GM19035 (cell line): ENCODE measurements around the gene TANK.
"Not testable (repeated sequence)": the region's sequence is repeated elsewhere in the genome, so short reads cannot be mapped to it uniquely, and the experiment has no call there.

Source experiments
- ATAC-seq: cut with Tn5 transposase; IDR thresholded peaks from one replicate; pipeline ENCODE4 v1.9.1; 2021; ENCODE audit not compliant: unreplicated experiment

TANK gene

DNA sequence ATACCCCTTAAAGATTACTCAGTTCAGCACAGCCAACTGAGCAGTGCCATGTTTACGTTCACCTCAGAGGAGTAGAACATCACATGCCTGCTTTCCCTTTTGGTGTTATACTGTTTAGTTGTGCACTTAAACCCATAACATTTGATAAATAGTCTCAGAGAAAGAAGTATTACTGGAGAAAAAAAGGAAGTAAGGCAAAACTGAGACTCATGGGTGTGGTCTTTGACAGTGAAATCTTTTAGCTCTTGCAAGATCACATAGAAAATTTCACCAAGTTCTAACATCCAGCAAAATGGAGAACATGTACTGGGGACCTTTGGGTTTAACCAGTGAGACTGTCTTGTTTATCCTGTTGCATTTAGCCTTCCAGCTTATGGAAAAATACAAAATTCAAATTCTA lies 5.6 kb downstream of the TANK start:
- no peak for ATAC-seq

DNA sequence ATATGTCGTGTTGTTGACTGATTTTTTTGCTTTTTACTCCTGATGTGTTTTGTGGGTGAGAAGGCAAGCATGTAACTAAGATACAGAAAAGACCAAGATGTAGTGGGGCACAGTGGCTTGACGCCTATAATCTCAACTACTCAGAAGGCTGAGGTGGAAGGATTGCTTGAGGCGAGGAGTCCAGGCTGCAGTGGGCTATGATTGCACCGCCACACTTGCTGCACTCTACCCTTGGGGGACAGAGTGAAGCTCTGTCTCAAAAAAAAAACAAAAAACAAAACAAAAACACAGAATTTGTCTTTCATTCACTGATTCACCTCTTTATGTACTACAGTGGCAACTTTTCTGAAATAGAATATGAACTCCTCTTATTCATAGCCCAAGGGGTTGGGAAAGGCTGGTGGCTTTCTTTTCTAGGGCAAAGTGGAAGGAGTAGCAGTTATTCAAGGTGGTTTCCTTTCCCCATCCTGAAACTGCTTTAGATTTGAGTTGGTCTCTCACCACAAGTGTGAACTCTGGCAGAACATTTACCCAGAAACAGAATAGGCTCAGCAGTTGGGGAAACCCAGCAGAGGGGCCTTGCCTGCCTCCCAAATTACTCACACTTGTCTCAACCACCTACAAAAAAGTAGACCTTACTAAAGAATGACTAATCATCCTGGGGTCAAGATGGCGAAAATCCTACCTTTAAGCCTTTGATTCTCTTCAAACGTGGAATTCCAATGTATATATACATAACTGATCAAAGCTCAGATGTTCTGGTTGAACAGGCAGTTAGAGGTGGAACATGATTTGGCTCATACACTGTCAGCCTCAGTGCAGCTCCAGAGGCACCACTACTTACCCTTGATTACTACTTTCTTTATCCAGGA lies 6.5 kb downstream of the TANK start:
- peak; percentile 75 for ATAC-seq

DNA sequence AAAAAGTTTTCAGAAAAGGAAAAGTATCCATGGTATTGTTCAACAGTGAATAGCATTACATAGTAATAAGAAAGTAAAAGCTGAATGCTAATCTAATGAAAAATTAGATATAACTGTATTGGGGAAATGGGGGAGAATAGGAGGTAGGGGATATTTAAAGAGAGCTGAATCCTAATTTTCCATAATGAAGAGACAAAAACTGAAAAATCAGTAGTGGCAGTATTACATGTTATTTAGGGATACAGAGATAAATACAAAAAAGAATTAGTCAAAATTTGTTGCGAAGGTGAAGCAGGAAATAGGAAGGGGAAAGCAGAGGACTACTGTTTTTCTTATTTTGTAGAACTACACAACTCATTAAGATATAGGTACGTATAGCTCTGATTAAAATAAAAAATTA lies 9.1 kb downstream of the TANK start:
- ATAC-seq: no peak

- ATAC-seq: no peak
These were observed 10.1 kb downstream of the TANK start for GRCh38 chr2:161170377-161170776.

- no peak for ATAC-seq
These were observed 11.0 kb downstream of the TANK start for GRCh38 chr2:161170958-161171932.

GRCh38 chr2:161172901-161173540 lies 12.8 kb downstream of the TANK start:
- peak; percentile 62 for ATAC-seq

DNA sequence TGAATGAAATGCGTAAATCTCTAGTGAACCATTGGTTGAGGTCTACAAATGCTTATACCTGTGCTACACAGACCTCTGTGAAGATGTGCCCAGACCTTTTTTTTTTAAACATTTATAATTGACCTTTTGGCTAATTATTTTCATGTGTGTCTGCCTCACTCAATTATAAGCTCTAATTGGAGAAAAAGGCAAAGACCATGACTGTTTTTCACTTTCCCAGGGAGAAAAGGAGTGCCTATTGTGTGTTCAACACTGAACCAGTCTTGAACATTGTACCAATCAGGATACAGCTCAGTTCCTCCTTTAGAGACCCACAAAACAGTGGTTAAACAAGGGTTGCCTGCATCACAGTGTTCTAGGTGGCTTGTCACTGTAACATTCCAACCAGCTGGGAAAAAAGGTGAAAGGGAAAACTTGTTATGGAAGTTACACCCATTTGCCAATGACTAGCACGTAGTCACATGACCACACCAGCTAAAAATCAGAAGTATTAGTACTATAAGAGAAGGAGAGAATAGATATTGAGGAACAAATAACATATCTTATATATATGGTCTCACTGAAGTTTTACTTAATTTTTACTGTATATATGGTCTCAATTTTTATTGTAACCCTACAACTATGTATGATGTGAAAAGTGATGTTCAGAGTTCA lies 13.4 kb downstream of the TANK start:
- ATAC-seq: no peak

DNA sequence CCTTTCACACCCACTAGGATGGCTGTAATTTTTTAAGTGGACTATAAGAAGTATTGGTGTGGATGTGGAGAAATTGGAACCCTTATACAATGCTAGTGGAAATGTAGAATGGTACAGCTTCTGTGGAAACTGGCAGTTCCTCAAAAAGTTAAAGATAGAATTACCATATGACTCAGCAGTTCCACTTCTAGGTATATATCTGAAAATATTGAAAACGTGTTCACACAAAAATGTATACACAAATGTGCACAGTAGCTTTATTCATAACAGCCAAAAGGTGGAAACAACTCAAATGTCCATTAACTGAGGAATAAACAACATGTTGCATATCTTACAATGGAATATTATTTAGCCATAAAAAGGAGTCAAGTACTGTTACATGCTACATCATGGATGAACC lies 17.7 kb downstream of the TANK start:
- no peak for ATAC-seq

DNA sequence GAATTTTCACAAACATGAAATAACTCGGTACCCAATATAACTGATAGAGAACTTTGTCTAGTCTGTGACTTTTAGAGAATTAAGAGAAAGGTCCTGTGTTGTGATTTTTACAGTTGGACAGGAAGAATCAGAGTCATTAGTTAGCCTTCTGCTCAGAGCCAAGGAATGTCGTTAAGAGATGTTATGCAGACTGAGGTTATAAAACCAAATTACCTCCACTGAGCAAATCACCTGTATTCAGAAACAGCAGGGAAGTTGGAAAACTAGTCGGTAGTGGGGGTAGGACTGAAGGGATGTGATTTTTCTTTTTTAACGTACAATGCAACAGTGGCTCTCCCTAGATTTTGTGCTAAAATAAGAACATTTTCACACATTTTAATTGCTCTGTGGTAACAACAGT lies 18.5 kb downstream of the TANK start:
- ATAC-seq: no peak

- ATAC-seq: no peak
These were observed 29.8 kb downstream of the TANK start for GRCh38 chr2:161190050-161190449.

DNA sequence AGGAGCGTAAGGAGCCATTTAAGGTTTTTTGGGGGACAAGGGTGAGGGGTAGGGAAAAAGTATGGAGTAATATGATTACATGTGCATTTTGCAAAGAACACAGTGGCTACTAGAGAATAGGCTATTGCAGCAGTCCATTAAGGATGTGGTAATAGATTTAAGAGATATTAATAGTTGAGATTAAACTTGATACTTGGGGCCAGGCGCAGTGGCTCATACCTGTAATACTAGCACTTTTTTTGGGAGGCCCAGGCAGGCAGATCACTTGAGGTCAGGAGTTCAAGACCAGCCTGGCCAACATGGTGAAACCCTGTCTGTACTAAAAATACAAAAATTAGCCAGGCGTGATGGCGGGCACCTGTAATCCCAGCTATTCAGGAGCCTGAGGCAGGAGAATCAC lies 35.4 kb downstream of the TANK start:
- ATAC-seq: not testable (repeated sequence)

GRCh38 chr2:161199912-161200701 lies 39.9 kb downstream of the TANK start:
- ATAC-seq: peak; percentile 65

- ATAC-seq: no peak
These were observed 44.6 kb downstream of the TANK start for GRCh38 chr2:161204846-161205245.

DNA sequence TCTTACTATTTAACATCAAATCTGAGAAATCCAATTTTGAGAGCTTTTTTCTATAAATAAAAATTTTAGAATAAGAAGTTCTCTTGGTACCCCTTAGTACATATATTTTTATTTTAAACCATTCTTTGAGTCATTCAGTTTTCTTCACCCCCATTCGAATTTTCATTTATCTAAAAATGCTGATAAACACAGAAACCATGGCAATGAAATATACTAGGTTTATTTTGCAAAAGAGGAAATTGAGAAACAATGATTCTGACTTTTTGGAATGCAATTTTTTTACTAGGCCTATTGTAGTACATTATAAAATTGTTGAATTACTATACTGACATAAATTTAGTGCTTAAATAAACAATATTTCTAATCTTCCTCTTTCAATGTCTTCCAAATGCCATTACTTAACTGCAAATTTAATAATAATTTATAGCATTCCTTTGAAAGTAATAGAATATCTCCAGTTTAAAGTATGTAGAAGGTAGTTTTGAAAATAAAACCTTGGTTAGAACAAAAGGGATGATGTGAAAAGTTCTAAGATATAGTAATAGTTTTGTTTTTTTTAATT lies 46.3 kb downstream of the TANK start:
- ATAC-seq: no peak

DNA sequence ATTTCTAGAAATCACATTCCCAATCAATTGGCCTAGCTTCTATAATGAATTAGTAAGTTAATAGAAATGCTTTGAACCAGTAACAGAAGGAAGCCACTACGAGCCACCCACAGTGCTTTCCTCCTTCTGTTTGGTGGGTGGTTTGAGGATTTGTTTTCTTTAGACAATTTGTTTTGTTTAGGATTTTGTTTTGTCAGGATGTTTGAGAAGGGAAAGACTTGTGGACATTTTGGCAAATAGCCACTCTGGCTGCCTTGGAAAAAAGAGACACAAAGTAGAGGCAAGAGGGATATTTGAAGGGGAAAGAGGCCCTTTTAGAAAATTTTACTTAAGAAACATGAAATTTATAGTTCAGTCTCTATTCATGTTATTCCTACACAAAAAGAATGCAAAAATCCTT lies 47.7 kb downstream of the TANK start:
- ATAC-seq: no peak

- no peak for ATAC-seq
These were observed 48.4 kb downstream of the TANK start for GRCh38 chr2:161208527-161209139.

GRCh38 chr2:161209902-161210301 lies 49.7 kb downstream of the TANK start:
- no peak for ATAC-seq

DNA sequence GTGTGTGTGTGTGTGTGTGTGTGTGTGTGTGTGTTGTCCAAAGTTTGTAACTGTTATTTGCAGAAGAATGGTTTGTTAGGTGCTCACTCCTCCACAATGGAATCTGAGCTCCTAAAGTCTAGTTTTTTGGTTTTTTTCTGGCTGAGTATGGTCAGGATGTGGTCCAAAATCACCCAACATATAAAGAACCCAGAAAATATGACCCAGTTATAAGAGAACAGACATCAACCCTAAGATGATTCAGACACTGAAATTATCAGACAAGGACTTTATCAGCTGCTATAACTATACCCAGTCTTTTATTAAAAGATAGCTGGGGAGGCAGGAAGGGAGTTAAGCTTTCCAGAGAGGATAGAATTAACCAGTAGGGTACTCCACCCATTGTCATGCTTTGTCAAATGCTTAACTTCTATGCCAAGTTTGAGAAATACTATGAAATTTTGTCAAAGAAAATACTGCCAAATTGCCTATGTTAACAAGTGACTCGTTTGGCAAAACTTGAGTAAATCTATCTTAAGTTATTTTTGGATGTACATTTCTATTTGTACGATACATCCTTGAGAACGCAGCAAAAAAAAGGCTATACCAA lies 57.5 kb downstream of the TANK start:
- ATAC-seq: no peak

DNA sequence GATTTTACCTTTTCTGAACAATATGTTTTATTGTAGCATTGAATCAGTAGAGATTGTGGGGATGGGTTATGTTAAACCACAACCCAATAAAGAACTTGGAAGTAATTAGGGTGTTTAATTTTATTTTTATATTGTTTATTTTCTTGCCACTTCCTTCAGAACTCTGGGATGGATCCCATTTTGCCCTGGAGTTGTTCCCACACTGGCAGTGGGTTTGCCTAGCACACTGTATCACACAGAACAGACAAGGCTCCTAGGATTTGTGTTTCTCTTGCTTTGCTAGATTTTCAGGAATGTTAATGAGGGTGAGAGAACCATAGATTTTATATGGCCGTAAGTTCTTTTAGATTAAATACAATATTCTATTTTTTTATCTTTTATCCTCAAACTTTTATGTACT lies 59.0 kb downstream of the TANK start:
- no peak for ATAC-seq
